Mesenchymal stem cell (in vitro differentiated cells and primary cell): ENCODE data around the gene SIPA1L3.

ENCODE experiments used
- DNase-seq: peaks from one replicate; pipeline ENCODE4 v3.0.0-alpha.2; 2013
- H2AFZ ChIP-seq: one replicate; pipeline ENCODE4 v1.6.1; 2013; ENCODE audit warnings: low read depth, mild to moderate bottlenecking, control low read depth, inconsistent platforms, low read length, moderate library complexity
- H2AK5ac ChIP-seq: 2 replicates; pipeline ENCODE4 v1.6.1; 2013; ENCODE audit warnings: low read length, moderate library complexity, mild to moderate bottlenecking, inconsistent platforms; ENCODE audit not compliant: severe bottlenecking
- H2BK120ac ChIP-seq: one replicate; pipeline ENCODE4 v1.6.1; 2013; ENCODE audit warnings: low read depth, mild to moderate bottlenecking, inconsistent platforms, low read length, moderate library complexity
- H2BK12ac ChIP-seq, 2 experiments: one replicate each; pipeline ENCODE4 v1.6.1; 2013; ENCODE audit warnings: inconsistent platforms in 2 of 2, low read length in 2 of 2, mild to moderate bottlenecking in 2 of 2, moderate library complexity in 2 of 2, control low read depth in 1 of 2
- H2BK15ac ChIP-seq: one replicate; pipeline ENCODE4 v1.6.1; 2013; ENCODE audit warnings: mild to moderate bottlenecking, low read depth, inconsistent platforms; ENCODE audit not compliant: poor library complexity, severe bottlenecking
- H2BK5ac ChIP-seq: 2 replicates; pipeline ENCODE4 v1.6.1; 2013; ENCODE audit warnings: low read depth, mild to moderate bottlenecking, low read length, control low read depth, inconsistent platforms; ENCODE audit not compliant: poor library complexity, severe bottlenecking
- H3K14ac ChIP-seq, 2 experiments: one replicate each; pipeline ENCODE4 v1.6.1; 2013; ENCODE audit warnings: inconsistent platforms in 2 of 2, low read length in 2 of 2, control low read depth in 1 of 2, mild to moderate bottlenecking in 1 of 2, moderate library complexity in 1 of 2
- H3K18ac ChIP-seq, 2 experiments: one replicate each; pipeline ENCODE4 v1.6.1; 2013; ENCODE audit warnings: inconsistent platforms in 2 of 2, low read length in 2 of 2, control low read depth in 1 of 2, low read depth in 1 of 2, mild to moderate bottlenecking in 1 of 2
- H3K23ac ChIP-seq, 2 experiments: one replicate each; pipeline ENCODE4 v1.6.1; 2013; ENCODE audit warnings: inconsistent platforms in 2 of 2, low read length in 2 of 2, mild to moderate bottlenecking in 2 of 2, moderate library complexity in 2 of 2, control low read depth in 1 of 2
- H3K27ac ChIP-seq: 2 replicates; pipeline ENCODE4 v1.5.1; 2013; ENCODE audit warnings: mild to moderate bottlenecking, moderate library complexity, low read length, control low read depth, inconsistent platforms; ENCODE audit not compliant: poor library complexity, severe bottlenecking
- H3K27me3 ChIP-seq, 2 experiments: 2 replicates each; pipeline versions ENCODE4 v1.6.1 to v1.7.0; 2013; ENCODE audit warnings: low read length in 2 of 2, mild to moderate bottlenecking in 2 of 2, moderate library complexity in 2 of 2, control low read depth in 1 of 2, inconsistent platforms in 1 of 2; ENCODE audit not compliant: control insufficient read depth in 1 of 2, insufficient read depth in 1 of 2
- H3K36me3 ChIP-seq, 2 experiments: 2 replicates each; pipeline versions ENCODE4 v1.6.1 to v1.7.0; 2013; ENCODE audit warnings: low read length in 2 of 2, control low read depth in 1 of 2, inconsistent platforms in 1 of 2, low read depth in 1 of 2, mild to moderate bottlenecking in 1 of 2; ENCODE audit not compliant: insufficient read depth in 2 of 2, control insufficient read depth in 1 of 2
- H3K4ac ChIP-seq, 2 experiments: one replicate each; pipeline ENCODE4 v1.6.1; 2013; ENCODE audit warnings: inconsistent platforms in 2 of 2, low read length in 2 of 2, mild to moderate bottlenecking in 2 of 2, moderate library complexity in 2 of 2, control low read depth in 1 of 2, low read depth in 1 of 2
- H3K4me1 ChIP-seq: 2 replicates; pipeline ENCODE4 v1.6.1; 2013; ENCODE audit warnings: low read depth, low read length, control low read depth; ENCODE audit not compliant: control insufficient read depth, insufficient read depth
- H3K4me2 ChIP-seq: 2 replicates; pipeline ENCODE4 v1.6.1; 2013; ENCODE audit warnings: low read length, mild to moderate bottlenecking, inconsistent platforms; ENCODE audit not compliant: poor library complexity, severe bottlenecking
- H3K4me3 ChIP-seq, 2 experiments: 2 replicates each; pipeline versions ENCODE4 v1.5.1 to v1.7.0; 2013; ENCODE audit warnings: low read length in 2 of 2, mild to moderate bottlenecking in 2 of 2, control low read depth in 1 of 2, low read depth in 1 of 2; ENCODE audit not compliant: insufficient read depth in 1 of 2
- H3K79me1 ChIP-seq: replicated peaks from 2 replicates; pipeline ENCODE4 v1.6.1; 2013; ENCODE audit warnings: mild to moderate bottlenecking, control low read depth, low read length, inconsistent platforms; ENCODE audit not compliant: poor library complexity, severe bottlenecking
- H3K9ac ChIP-seq: 2 replicates; pipeline ENCODE4 v1.7.0; 2013; ENCODE audit warnings: mild to moderate bottlenecking, low read length, moderate library complexity
- H3K9me3 ChIP-seq: 2 replicates; pipeline ENCODE4 v1.7.0; 2013; ENCODE audit warnings: mild to moderate bottlenecking, low read length; ENCODE audit not compliant: control insufficient read depth
- H4K8ac ChIP-seq: one replicate; pipeline ENCODE4 v1.6.1; 2013; ENCODE audit warnings: inconsistent platforms, mild to moderate bottlenecking, low read length, moderate library complexity
- H4K91ac ChIP-seq: one replicate; pipeline ENCODE4 v1.6.1; 2013; ENCODE audit warnings: mild to moderate bottlenecking, low read length, inconsistent platforms
- WGBS: methylation state at CpG from one replicate; pipeline ENCODE4 v1.1.7; 2013; ENCODE audit warnings: mixed read lengths; 5-methylcytosine and 5-hydroxymethylcytosine counted together

SIPA1L3 gene

GRCh38 chr19:38020311-38020710 lies 113.3 kb downstream of the SIPA1L3 start:
- Histone ChIP-seq H2AK5ac (peak overlapping the region; percentile 54), H3K27ac (no peak overlapping the region), H3K4me1 (peaks cover 34% of the 10 kb centered on the region), H3K79me1 (peaks cover 46% of the 10 kb centered on the region), H4K91ac (peak overlapping the region; percentile 59), H3K27me3 (no peaks in the 10 kb centered on the region), H3K18ac (no peak overlapping the region), H3K36me3 (peaks cover 5 to 7% of the 10 kb centered on the region in 2 experiments), H3K4me2 (no peak overlapping the region), H4K8ac (no peak overlapping the region), H2BK15ac (no peak overlapping the region), H3K14ac (no peak overlapping the region), H2BK5ac (no peak overlapping the region), H3K23ac (no peak overlapping the region), H3K4ac (no peak overlapping the region), H2BK12ac (no peak overlapping the region), H3K9me3 (no peaks in the 10 kb centered on the region), H3K9ac (no peak overlapping the region), H2AFZ (no peak overlapping the region), H3K4me3 (no peak overlapping the region), H2BK120ac (no peak overlapping the region)
- DNase-seq = no peak
- 91% methylated on average over 4 of the region's 4 CpGs for WGBS

DNA sequence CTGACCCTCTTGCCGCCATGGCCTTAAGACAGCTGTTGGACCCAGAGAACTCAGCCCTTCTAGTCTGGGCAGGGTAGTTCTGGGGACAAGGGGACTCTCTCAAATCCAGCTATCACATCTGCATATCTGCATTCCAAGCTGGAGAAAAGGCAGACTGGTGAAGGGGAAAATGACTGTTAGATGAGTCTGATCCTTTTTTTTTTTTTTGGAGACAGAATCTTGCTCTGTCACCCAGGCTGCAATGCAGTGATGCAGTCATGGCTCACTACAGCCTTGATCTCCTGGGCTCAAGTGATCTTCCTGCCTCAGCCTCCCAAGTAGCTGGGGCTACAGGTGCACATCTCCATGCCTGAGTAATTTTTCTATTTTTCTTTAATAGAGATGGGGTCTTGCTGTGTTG lies 114.3 kb downstream of the SIPA1L3 start:
- Histone ChIP-seq H3K4me2 (no peak overlapping the region), H3K36me3 (peaks cover 0 to 8% of the 10 kb centered on the region in 2 experiments), H3K4me3 (no peak overlapping the region), H3K4ac (no peak overlapping the region), H2AFZ (no peak overlapping the region), H3K23ac (no peak overlapping the region), H3K27ac (no peak overlapping the region), H4K91ac (no peak overlapping the region), H4K8ac (no peak overlapping the region), H2BK15ac (no peak overlapping the region), H3K79me1 (peaks cover 53% of the 10 kb centered on the region), H2BK12ac (no peak overlapping the region), H3K18ac (no peak overlapping the region), H3K9ac (no peak overlapping the region), H2BK5ac (no peak overlapping the region), H2BK120ac (no peak overlapping the region), H3K4me1 (peaks cover 31% of the 10 kb centered on the region), H2AK5ac (no peak overlapping the region), H3K27me3 (no peaks in the 10 kb centered on the region), H3K14ac (no peak overlapping the region), H3K9me3 (no peaks in the 10 kb centered on the region)
- no peak for DNase-seq
- WGBS = no CpG with 5 or more reads among the region's 1 CpG

- H3K18ac ChIP-seq = peak overlapping the region in 1 of 2 experiments; percentile 81
- H3K79me1 ChIP-seq = peaks cover 50% of the 10 kb centered on the region
- peak overlapping the region in 1 of 2 experiments; percentile 18 for H2BK12ac ChIP-seq
- H3K4me2 ChIP-seq = no peak overlapping the region
- no peak overlapping the region for H3K14ac ChIP-seq
- H3K27ac ChIP-seq = peak overlapping the region; percentile 30
- H2AFZ ChIP-seq = no peak overlapping the region
- no peak overlapping the region for H4K91ac ChIP-seq
- peak; percentile 77 for DNase-seq
- peaks cover 0 to 8% of the 10 kb centered on the region in 2 experiments for H3K36me3 ChIP-seq
- H3K9me3 ChIP-seq = no peaks in the 10 kb centered on the region
- WGBS = 83% methylated on average over 10 of the region's 13 CpGs
- H3K9ac ChIP-seq = peak overlapping the region; percentile 21
- H2BK5ac ChIP-seq = peak overlapping the region; percentile 46
- peak overlapping the region; percentile 91 for H2AK5ac ChIP-seq
- no peak overlapping the region for H4K8ac ChIP-seq
- peak overlapping the region in 1 of 2 experiments; percentile 2 for H3K23ac ChIP-seq
- no peaks in the 10 kb centered on the region for H3K27me3 ChIP-seq
- peak overlapping the region in 1 of 2 experiments; percentile 13 for H3K4ac ChIP-seq
- no peak overlapping the region for H2BK120ac ChIP-seq
- H3K4me1 ChIP-seq = peaks cover 28% of the 10 kb centered on the region
- H2BK15ac ChIP-seq = no peak overlapping the region
- no peak overlapping the region for H3K4me3 ChIP-seq
These were observed 116.0 kb downstream of the SIPA1L3 start for GRCh38 chr19:38022791-38023670.

DNA sequence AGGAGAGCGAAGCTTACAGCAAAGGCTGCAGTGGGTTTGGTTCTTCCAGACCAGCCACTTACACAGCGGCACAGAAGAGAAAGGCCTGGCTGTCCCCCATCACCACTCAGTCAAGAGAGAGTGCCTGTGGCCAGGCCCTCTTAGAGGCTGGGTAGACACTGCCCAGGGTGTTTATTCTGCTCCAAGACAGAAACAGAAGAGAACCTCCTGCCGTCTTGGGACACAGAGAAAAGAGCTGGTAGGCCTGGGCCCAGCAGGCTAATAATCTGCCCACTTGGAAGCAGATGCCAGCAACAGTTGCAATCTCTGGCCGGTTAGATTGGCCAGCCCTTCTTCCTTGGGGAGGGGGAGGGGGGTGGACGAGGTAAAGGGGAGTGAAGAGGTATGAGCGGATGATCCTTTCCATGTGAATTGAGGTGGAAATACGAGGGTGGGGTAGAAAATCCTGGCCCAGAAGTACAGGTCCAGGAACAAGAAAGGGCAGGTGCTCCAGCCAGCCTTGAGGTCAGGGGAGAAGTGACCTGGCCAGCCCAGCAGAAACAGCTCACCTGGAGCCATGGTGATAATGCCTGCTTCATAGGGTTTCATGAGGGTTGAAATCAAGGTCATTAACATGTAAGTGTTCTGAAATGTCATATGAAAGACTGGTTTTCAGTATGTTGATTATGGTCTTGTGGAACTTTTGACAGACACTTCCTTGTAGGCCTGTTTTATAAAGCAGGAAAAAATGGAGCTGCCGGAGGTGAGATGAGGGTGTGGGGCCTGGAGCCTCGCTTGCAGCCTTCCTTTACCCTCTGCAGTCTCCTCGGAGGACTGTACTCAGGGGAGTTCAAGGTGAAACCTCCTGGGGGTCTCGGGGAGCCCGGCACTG lies 116.9 kb downstream of the SIPA1L3 start:
- Histone ChIP-seq H3K18ac (peak overlapping the region; percentile 23 to 31), H4K91ac (no peak overlapping the region), H3K4me2 (no peak overlapping the region), H2BK12ac (peak overlapping the region in 1 of 2 experiments; percentile 8), H3K23ac (no peak overlapping the region), H3K14ac (no peak overlapping the region), H3K4me1 (peaks cover 28% of the 10 kb centered on the region), H3K4ac (no peak overlapping the region), H2AFZ (no peak overlapping the region), H3K4me3 (no peak overlapping the region), H2BK120ac (no peak overlapping the region), H2BK15ac (no peak overlapping the region), H3K36me3 (peaks cover 0 to 11% of the 10 kb centered on the region in 2 experiments), H3K79me1 (peaks cover 49% of the 10 kb centered on the region), H3K9me3 (no peaks in the 10 kb centered on the region), H2AK5ac (peak overlapping the region; percentile 91), H3K27me3 (no peaks in the 10 kb centered on the region), H4K8ac (no peak overlapping the region), H3K27ac (no peak overlapping the region), H2BK5ac (peak overlapping the region; percentile 10), H3K9ac (peak overlapping the region; percentile 21)
- DNase-seq = no peak
- WGBS = 82% methylated on average over 12 of the region's 12 CpGs
